AG08396 (cell line): Measurements from ENCODE around the gene CMTM4.
"Not testable (repeated sequence)": the region's sequence is repeated elsewhere in the genome, so short reads cannot be mapped to it uniquely, and the experiment has no call there.

Experiments used
- DNase-seq: peaks from one replicate; pipeline ENCODE4 v3.0.0; 2012; ENCODE audit warnings: low spot score, mixed read lengths

The CMTM4 gene

DNA sequence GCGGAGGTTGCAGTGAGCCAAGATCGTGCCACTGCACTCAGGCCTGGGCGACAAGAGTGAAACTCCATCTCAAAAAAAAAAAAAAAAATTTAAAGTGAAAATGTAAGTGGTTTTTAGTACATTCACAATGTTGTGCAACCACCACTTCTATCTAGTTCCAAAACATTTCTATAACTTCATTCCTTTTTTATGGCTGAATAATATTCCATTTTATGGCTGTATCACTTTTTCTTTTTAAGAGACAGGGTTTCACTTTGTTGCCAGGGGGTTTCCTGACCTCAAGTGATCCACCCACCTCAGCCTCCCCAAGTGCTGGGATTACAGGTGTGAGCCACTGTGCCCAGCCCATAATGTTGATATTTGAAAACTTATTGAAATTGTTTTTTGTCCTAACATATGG, 103.7 kb downstream of the CMTM4 start:
- DNase-seq: no peak

DNA sequence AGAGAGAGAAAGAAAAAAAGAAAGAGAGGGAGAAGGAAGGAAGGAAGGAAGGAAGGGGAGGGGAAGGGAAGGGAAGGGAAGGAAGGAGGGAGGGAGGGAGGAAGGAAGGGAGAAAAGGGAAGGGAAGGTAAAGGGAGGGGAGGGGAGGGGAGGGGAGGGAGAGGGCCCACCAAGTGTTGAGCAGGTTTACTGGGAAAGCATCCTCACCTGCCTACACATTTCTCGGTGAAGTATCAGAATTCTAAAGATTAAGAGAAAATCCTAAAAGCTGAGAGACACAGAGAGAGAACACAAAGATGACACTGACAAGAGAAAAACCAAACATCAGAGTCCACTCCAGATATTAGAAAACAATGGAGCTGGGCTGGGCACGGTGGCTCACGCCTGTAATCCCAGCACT, 104.3 kb downstream of the CMTM4 start:
- no peak for DNase-seq

DNA sequence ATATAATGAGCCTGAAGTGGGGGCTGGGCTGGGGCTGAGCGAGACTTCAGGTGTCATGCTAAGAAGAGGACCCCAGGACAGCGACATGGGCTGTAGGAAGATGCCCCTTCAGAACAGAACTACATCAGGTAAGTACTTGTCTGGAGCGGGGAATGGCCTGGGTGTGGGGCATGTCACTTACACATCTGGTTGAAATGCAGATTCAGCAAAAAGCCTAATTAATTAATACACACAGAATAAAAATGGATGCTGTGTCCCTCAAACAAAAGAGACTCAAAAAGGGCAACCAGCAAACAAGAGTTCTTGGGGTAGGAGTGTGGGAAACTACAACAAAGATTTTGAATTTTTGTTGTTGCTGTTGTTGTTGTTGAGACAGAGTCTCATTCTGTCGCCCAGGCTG, 105.5 kb downstream of the CMTM4 start:
- no peak for DNase-seq

DNA sequence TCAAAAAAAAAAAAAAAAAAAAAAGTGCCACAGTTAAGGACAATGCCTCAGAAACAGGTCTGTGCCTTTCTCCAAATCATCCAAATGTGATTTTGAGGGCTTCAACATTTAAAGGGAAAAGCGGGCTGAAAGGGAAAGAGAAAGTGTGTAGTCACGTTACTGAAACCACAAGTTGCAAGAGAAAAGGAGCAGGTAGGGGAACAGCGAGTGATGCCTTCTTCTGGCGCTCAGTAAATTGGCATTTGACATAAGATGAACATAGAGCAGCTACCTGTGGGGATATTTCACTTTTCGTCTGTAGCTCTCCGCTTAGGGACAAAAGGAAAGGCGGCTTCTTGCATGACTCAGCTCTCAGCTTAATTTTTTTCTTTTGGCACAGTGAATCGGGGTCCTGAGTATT, 106.2 kb downstream of the CMTM4 start:
- no peak for DNase-seq

DNA sequence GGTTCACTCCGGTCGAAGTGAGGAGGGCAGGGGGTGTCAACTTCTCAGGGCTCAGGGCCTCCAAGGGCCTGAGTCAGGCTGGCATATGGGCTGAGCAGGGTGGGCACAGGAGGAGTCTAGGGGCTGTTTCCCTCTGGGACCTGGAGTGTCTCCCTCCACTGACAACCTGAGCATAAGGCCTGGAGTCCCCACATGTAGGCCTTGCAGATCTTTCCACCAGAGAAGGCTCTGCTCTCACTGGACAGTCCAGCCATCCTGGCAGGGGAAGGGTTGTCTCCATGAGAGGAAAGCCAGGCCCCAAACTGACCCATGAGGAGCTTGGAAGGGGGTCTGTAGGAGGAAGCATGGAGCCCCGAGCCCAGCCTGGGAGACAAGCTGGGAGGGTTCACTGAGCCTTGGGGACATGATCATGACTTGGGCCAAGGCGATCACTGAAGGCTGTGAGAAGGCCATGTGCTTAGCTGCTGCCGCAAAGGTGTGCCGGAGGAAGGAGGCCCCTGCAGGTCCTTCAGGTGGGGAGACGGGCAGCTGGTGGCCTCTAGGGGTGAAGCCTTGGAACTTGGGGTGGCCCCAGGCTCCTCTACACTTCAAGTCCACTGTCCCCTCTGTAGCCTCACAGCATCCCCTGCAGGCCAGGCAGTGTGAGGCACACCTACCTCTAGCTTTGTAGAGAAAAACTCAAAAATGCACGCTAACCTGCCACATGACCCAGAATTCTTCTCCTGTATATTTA, 107.4 kb downstream of the CMTM4 start:
- no peak for DNase-seq

DNA sequence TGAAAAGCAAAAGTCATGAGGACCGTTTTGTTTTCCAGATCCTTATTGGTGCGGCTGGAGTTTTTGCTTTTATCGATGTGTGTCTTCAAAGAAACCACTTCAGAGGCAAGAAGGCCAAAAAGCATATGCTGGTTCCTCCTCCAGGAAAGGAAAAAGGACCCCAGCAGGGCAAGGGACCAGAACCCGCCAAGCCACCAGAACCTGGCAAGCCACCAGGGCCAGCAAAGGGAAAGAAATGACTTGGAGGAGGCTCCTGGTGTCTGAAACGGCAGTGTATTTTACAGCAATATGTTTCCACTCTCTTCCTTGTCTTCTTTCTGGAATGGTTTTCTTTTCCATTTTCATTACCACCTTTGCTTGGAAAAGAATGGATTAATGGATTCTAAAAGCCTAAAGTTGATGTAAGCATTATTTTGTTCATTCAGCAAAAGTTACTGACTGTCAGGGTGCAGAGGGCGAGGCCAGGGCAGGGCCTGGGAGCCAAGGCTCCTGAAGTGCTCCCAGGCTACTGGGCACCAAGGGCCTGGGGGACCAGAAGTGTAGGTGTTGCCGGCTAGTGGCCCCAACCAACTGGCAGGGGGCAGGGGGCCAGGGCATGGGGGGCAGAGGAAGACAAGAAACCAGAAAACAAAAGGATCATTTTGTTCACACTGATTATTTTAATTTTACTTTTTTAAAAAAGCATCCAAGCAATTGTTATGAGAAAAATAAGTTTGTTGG, 108.5 kb downstream of the CMTM4 start:
- no peak for DNase-seq

DNA sequence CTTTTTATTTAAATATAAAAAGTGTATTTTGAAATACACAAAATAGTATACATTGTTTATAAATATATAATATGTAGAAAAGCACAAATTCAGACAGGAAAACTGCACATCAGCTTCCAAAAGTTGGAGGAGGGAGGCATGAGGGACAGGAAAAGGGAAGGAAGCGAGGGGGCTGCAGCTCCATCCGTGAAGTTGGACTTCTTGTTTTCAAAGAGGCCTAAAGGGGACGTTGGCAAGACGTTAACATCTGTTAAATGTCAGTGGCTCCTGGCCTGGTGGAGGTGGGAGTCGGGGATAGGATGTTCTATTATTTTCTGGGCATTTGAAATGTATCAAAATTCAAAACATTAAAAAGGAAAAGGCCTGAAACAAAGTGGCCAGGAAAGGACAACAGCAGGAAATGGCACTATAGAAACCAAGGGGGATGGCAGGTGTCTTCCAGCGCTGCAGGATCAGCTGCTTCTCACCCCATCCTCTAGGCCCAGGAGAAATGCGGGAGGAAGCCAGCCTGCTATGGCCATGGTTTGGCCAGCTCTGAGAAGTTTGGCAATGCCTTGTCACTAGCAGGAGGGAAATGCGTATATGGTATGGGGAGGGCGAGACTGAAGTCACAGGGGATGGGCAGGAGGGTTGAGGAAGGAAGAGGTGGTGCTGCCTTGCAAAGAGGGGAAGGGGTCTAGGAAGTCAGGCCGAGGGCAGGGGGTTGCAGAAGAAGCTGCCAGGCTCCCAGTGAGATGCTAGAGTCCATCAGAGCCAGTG, 110.9 kb downstream of the CMTM4 start:
- no peak for DNase-seq

DNA sequence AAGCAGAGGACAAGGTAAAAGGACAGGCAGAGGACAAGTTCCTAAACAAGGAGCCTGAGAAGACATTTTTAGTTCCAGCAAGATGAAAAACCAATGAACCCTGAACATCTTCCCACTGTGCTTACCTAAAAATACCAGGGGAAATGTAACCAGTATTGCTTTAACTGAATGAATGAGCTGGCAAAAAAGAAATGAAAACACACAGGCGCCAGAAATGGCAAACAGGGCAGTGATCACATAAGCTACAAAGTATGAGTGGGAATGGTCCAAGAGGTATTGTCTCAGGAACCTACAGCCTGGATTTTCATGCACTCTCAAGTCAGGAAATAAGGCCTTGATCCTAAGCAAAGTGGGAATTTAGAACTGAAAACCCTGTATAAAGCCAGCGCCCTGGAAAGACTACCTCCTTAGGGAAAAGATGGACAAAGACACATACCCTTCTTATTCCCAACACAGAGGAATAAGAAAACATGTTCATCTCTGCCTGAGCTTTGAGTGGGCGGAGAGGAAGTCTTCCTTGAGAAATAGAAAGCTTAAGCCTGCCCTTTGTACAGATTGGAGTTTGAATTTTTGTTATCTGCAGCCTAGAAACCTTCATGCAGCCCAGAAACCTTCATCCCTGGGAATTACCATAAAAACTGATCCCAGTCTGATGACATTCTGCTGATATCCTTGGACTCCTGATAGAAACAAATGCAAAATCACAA, 115.1 kb downstream of the CMTM4 start:
- DNase-seq: no peak

DNA sequence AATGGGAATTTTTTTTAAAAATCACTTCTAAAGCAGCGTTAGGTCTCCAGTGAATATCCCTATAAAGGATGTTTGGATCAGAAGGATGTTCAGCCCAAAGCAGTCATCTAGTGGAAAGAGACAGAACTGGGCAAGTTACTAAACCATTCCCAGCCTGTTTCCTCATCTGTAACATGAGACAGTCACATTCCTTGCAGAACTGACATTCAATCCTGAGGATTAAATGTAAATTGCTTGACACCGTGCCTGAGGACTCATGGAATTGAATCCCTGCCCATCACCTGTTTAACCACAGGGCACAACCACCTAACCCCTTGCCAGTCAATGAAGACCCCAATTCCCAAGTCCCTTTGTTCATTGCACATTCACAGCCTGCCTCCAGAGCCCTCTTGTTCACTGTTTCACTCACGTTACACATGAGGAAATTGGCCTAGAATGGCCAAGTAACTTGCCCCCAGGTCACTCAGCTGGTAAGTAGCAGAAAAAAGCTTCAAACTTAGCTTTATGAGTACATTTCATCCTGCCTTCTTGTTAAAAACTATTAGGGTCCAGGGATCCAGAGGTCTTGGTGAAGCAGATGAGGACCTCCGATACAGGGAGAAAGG, 115.8 kb downstream of the CMTM4 start:
- peak; percentile 88 for DNase-seq

DNA sequence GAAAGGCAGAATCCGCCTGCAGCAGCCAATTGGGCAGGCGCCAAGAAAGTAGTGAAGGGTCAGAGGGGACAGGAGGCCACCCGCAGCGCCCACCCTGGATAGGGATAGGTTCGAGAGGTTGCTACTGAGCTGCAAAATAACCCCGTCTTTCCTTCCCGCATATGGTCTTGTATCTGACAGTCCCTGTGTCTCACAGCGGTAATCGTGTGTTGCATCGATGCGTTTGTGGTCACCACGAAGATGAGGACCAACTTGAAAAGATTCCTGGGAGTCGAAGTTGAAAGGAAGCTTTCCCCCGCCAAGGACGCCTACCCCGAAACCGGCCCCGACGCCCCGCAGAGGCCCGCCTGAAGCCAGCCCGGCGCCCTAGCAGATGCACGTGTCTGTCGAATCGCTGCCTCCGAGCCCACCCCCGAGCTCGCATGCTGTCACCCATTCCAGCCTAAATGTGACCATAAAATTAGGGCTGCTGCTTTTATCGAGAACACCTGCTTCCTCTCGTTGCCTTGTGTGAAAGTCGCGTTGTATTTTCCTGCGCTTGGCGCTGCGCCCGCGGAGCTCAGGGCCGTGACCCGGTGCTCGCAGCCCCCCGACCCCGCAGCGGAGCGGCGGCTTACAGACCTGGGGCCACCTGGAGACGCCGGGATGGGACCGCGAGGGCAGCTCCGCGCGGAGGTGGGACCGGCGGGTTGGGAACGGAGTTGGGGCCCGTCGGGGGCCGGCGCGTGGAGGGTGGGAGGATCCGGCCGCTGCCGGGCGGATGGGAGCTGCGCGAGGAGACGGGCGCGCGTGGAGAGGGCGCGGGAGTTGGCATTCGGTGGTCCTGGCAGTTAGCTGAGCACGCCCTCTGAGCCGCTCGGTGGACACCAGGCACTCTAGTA, 117.7 kb downstream of the CMTM4 start, which contains the start of gene CMTM2:
TSS of gene CMTM2 (plus strand) at position 813 of the 881 bp plus-strand sequence. CDS start 145 bp downstream, outside the sequence.
- DNase-seq: no peak

DNA sequence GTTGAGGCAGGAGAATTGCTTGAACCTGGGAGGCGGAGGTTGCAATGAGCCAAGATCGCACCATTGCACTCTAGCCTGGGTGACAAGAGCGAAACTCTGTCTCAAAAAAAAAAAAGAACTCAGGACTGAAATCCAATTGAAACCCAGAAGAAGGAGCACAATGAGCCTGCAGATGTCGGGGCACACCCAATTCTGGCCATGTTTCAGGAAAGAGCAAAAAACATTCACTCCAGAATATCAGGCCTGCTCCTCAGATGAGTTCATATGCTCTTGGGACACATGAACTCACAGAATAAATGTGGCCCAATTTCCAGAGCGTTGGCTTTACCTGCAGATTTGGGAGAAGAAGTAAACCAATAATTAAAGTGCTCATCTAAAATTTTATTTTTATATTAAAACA, 120.2 kb downstream of the CMTM4 start:
- no peak for DNase-seq

DNA sequence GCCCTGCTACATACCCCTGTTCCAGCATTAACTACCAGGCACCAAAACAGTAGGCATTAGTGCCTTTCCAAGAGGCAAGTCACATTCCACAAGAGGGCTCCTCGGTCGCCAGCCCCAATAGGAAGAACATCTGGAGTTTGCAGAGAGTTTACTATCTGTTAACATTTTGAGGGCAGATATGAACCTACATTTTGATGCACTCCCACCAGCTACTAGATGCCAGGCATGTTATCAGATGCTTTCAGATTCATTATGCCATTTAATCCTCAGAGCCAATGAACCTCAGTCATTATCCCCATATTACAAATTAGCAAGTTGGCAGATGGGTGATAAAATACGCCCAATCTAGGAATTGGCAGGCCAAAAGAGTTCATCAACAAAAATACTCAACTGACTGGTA, 121.5 kb downstream of the CMTM4 start:
- DNase-seq: no peak

DNA sequence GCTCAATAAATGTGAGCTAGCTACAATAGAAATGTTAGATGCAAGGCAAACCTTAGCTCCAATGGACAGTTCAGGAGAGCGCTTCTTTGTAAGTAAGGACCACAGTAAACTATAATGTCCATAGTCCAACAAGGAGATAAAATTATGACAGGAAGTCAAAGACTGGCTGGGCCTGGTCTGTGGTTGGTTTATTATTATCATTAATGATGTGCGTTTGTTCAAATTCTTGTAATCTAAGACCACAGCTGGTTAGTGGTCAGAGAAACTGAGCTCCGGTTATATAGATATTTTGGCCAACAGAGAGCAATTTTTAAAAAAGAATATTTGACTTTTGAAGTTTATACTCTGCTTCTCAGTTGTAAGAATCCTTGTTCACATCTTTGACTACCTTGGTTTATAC, 122.0 kb downstream of the CMTM4 start:
- DNase-seq: no peak

DNA sequence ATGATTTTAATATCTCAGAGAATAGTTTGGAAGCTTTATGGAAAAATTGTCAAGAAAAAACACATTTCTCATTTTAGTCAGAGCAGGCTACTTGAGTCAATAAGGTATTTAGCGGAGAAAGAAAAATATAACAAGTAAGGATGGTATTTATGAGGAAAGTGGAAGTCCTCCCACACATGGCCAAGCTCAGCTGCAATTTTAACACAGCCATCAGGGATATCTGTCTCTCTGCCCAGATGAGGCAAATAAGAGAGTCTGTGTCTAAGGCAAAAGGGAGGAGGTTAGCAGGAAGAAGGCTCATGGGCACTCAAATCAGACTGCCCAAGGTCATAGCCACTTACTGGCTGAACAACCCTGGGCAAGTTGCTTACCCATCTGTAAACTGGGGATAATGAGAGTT, 122.5 kb downstream of the CMTM4 start:
- no peak for DNase-seq

DNA sequence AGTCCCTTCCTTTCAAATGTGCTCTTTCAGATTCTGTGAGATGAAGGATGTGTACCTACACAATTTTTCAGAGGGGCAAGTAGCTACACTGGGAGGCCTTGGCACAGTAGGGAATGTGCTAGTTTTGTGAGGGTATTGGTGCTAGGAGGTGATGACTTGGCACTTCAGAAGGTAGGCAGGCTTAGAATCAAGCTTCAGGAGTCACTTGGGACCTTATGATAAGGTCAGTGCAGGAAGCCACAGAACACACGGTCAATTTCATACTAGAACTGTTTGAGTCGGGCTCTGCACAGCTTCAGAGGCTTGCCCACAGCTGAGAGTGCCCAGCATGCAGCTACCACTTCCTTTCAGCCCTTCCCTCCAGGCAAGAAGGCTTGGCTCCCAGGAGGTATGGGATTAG, 124.2 kb downstream of the CMTM4 start:
- DNase-seq: no peak

DNA sequence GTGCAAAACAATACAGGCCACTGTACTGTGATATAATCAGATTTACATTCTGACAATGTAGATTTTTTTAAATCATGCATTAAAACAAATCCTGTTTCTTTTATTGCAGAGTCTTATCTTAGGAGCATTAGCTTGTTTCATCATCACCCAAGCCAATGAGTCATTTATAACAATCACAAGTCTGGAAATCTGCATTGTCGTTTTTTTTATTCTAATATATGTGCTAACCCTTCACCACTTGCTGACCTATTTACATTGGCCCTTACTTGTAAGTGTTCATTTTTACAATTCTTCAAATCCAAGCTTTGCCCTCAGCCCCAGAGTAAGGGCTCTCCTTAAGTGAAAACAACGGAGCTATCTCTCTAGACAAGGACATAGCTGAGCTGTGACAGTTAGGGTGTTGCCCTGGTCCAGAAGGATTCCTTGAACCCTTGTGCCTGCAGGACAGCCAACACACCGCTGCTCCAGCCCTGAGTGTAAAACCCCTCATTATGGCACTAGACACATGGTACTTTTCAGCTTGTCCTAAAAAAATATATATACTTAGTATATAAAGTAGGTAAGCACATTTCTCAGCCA, 126.6 kb downstream of the CMTM4 start:
- DNase-seq: peak; percentile 43

DNA sequence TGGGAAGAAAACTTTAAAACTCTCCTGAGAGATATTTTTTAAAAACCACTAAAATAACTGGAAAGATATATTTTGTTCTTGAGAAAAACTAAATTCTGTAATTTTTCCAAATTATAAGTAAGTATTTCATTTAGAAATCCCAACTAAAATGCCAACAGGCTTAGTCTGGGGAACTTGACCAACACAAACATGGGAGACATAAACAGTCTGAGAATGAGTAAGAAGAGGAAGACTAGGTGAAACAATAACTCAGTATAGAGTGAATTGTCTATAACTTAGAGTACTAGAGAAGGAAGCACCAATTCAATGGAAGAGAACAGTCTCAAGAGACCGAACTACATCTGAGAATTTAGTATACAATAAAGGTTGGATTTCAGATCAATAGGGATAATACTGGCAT, 127.4 kb downstream of the CMTM4 start:
- peak; percentile 64 for DNase-seq

DNA sequence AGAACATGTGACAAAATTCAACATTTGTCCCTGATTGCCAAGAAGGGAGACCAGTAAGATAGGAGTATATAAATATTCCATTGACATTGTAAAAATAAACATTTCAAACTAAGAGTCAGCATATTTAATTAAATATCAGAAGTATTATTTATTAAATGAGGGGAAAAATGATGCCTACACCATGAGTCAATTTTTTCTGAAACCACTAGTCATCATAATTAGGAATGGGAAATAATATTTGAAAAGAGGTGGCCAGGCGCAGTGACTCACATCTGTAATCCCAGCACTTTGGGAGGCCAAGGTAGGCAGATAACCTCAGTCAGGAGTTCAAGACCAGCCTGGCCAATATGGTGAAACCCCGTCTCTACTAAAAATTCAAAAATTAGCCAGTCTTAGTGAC, 128.2 kb downstream of the CMTM4 start:
- DNase-seq: peak; percentile 49

DNA sequence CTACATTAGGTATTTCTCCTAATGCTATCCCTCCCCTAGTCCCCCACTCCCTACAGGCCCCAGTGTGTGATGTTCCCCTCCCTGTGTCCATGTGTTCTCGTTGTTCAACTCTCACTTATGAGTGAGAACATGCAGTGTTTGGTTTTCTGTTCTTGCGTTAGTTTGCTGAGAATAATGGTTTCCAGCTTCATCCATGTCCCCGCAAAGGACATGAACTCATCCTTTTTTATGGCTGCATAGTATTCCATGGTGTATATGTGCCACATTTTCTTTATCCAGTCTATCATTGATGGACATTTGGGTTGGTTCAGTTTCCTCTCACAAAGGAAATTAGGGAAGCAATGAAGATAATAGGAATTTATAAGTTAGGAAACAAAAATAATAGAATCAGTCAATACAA, 129.3 kb downstream of the CMTM4 start:
- not testable (repeated sequence) for DNase-seq
